Measurements from ENCODE around the gene RNF144A.

Gene RNF144A

DNA sequence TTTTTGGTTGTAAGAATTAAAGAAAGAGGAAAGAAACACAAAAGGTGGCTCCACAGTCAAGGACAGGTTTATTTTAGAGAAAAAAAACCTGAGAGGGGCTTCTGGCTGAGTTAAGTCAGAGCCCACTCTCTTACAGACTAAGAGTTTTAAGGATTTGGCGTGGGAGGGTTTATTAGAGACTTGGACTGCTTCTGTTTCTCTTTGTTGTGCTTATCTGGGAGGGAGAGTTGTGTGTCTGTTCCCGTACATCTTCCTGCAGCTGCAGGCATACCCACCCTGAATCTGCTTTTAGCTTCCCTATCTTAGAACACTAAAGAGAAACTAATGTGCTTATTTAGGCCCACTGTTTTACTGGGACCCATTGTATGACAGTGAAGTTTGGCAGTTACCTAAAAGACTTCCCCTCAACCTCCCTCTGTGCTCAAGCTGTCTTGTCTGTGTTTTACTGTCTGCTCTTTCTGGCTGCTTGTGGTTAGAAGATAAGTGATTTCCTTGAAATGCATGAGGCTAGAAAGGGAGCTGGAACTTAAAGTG, 36.9 kb upstream of the RNF144A start:
- H2AFZ ChIP-seq (ENCODE audit: low read length), result no peak overlapping the region
- H3K4me3 ChIP-seq (ENCODE audit: low read length), result no peak overlapping the region
- H3K27me3 ChIP-seq (replicated peaks; ENCODE audit: insufficient read depth, low read length), result no peaks in the 10 kb centered on the region
- H3K9me3 ChIP-seq (replicated peaks; ENCODE audit: insufficient read depth, low read length), result no peaks in the 10 kb centered on the region
- H3K79me2 ChIP-seq (ENCODE audit: low read length), result no peaks in the 10 kb centered on the region
- H3K27ac ChIP-seq (ENCODE audit: low read length), result no peak overlapping the region
- H3K36me3 ChIP-seq (replicated peaks; ENCODE audit: insufficient read depth, low read length), result no peaks in the 10 kb centered on the region
- H3F3A ChIP-seq (ENCODE audit: insufficient read depth, low read length), result peaks cover 8% of the 10 kb centered on the region
- TF ChIP-seq, protein P1, sequence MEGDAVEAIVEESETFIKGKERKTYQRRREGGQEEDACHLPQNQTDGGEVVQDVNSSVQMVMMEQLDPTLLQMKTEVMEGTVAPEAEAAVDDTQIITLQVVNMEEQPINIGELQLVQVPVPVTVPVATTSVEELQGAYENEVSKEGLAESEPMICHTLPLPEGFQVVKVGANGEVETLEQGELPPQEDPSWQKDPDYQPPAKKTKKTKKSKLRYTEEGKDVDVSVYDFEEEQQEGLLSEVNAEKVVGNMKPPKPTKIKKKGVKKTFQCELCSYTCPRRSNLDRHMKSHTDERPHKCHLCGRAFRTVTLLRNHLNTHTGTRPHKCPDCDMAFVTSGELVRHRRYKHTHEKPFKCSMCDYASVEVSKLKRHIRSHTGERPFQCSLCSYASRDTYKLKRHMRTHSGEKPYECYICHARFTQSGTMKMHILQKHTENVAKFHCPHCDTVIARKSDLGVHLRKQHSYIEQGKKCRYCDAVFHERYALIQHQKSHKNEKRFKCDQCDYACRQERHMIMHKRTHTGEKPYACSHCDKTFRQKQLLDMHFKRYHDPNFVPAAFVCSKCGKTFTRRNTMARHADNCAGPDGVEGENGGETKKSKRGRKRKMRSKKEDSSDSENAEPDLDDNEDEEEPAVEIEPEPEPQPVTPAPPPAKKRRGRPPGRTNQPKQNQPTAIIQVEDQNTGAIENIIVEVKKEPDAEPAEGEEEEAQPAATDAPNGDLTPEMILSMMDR (IDR thresholded peaks at IDR 0.05; ENCODE audit: low read length), result no peak
- TF ChIP-seq EZH2phosphoT487 (IDR thresholded peaks at IDR 0.05; ENCODE audit: low read length) (no peak), EZH2 (optimal IDR thresholded peaks at IDR 0.05; ENCODE audit: low read depth, low read length) (no peak)
- no peak for DNase-seq
- H3K9me2 ChIP-seq (replicated peaks; ENCODE audit: insufficient read depth, low read length), result no peaks in the 10 kb centered on the region
- H3K4me2 ChIP-seq (ENCODE audit: low read depth, low read length), result no peak overlapping the region
- no peak overlapping the region for H3K9ac ChIP-seq (ENCODE audit: low read length)
- peaks cover 17% of the 10 kb centered on the region for H3K4me1 ChIP-seq (ENCODE audit: low read length)
- no peaks in the 10 kb centered on the region for H4K20me1 ChIP-seq (ENCODE audit: insufficient read depth, low read length)

DNA sequence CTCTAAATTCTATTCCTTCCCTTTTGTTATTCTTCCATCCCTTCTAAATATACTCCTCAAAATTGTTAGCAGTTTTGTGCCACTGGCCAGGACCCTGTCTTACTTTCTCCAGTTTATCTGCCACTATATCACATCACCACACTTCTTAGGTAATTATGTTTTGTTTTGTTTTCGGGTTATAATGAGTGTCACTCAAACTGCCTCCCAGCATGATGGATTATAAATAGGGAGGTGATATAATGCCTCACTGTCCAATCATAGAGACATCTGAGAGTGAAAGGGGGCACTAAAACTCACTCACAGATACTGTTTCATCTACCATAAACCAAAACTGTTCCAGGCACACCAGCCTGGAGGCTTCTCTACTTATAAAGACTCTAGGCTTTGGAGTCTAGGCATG, 36.2 kb upstream of the RNF144A start:
- H3K4me2 ChIP-seq (ENCODE audit: low read depth, low read length), result no peak overlapping the region

DNA sequence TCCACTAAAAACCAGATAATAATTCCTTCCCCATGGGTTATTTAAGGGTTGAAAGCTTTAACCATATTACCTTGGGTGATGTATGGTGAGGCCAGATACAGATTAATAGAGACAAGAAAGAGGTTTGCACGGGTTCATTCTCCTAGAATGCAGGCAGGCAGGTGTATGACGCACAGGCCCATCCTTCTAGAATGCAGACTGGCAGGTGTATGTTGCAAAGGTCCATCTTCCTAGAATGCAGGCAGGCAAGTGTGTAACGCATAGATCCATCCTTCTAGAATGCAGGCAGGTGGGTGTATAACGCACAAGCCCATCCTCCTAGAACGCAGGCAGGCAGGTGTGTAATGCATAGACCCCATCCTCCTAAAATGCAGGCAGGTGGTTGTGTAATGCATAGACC, 35.7 kb upstream of the RNF144A start:
- Histone ChIP-seq H3K4me1 (ENCODE audit: low read length) (peaks cover 17% of the 10 kb centered on the region), H3K4me3 (ENCODE audit: low read length) (no peak overlapping the region), H3K27me3 (replicated peaks; ENCODE audit: insufficient read depth, low read length) (no peaks in the 10 kb centered on the region), H3K4me2 (ENCODE audit: low read depth, low read length) (no peak overlapping the region), H3K36me3 (replicated peaks; ENCODE audit: insufficient read depth, low read length) (no peaks in the 10 kb centered on the region), H3K79me2 (ENCODE audit: low read length) (no peaks in the 10 kb centered on the region), H3K9me3 (replicated peaks; ENCODE audit: insufficient read depth, low read length) (no peaks in the 10 kb centered on the region), H3F3A (ENCODE audit: insufficient read depth, low read length) (peaks cover 8% of the 10 kb centered on the region), H2AFZ (ENCODE audit: low read length) (no peak overlapping the region), H3K27ac (ENCODE audit: low read length) (no peak overlapping the region), H3K9ac (ENCODE audit: low read length) (no peak overlapping the region), H4K20me1 (ENCODE audit: insufficient read depth, low read length) (no peaks in the 10 kb centered on the region), H3K9me2 (replicated peaks; ENCODE audit: insufficient read depth, low read length) (no peaks in the 10 kb centered on the region)
- DNase-seq, result no peak
- TF ChIP-seq EZH2 (optimal IDR thresholded peaks at IDR 0.05; ENCODE audit: low read depth, low read length) (no peak), EZH2phosphoT487 (IDR thresholded peaks at IDR 0.05; ENCODE audit: low read length) (no peak)
- TF ChIP-seq, protein P1 (IDR thresholded peaks at IDR 0.05; ENCODE audit: low read length), result no peak

More for the DNA sequence above, 36.2 kb upstream of the RNF144A start:
- Histone ChIP-seq H3K36me3 (replicated peaks; ENCODE audit: insufficient read depth, low read length) (no peaks in the 10 kb centered on the region), H3K27ac (ENCODE audit: low read length) (no peak overlapping the region), H3K9ac (ENCODE audit: low read length) (no peak overlapping the region), H3K27me3 (replicated peaks; ENCODE audit: insufficient read depth, low read length) (no peaks in the 10 kb centered on the region), H3K4me1 (ENCODE audit: low read length) (peaks cover 17% of the 10 kb centered on the region), H3K4me3 (ENCODE audit: low read length) (no peak overlapping the region), H3K79me2 (ENCODE audit: low read length) (no peaks in the 10 kb centered on the region), H3K9me2 (replicated peaks; ENCODE audit: insufficient read depth, low read length) (no peaks in the 10 kb centered on the region), H4K20me1 (ENCODE audit: insufficient read depth, low read length) (no peaks in the 10 kb centered on the region), H3F3A (ENCODE audit: insufficient read depth, low read length) (peaks cover 8% of the 10 kb centered on the region), H3K9me3 (replicated peaks; ENCODE audit: insufficient read depth, low read length) (no peaks in the 10 kb centered on the region), H2AFZ (ENCODE audit: low read length) (no peak overlapping the region)
- DNase-seq, result no peak
- TF ChIP-seq, protein P1 (IDR thresholded peaks at IDR 0.05; ENCODE audit: low read length), result no peak
- TF ChIP-seq EZH2 (optimal IDR thresholded peaks at IDR 0.05; ENCODE audit: low read depth, low read length) (no peak), EZH2phosphoT487 (IDR thresholded peaks at IDR 0.05; ENCODE audit: low read length) (no peak)

All from MM.1S (cell line).